Hepatocyte (in vitro differentiated cells): ENCODE results near the gene NRG3.

Experiments used
- EZH2 ChIP-seq: fragments of 200-600 bp; sonication (generic); IDR thresholded peaks from 2 replicates; pipeline ENCODE4 v1.6.1; 2016; ENCODE audit warnings: antibody characterized with exemption, mild to moderate bottlenecking, borderline replicate concordance
- EZH2phosphoT487 ChIP-seq: fragments of 200-600 bp; sonication (generic); IDR thresholded peaks from one replicate; pipeline ENCODE4 v1.6.1; 2018; ENCODE audit warnings: antibody characterized with exemption, mild to moderate bottlenecking, low read depth, moderate library complexity; ENCODE audit not compliant: unreplicated experiment, severe bottlenecking
- TF ChIP-seq, protein P1 (sequence below): fragments of 200-600 bp; sonication (generic); IDR thresholded peaks from 2 replicates; pipeline ENCODE4 v1.5.1; 2016; ENCODE audit warnings: antibody characterized with exemption, mild to moderate bottlenecking; ENCODE audit not compliant: poor library complexity

DNA sequence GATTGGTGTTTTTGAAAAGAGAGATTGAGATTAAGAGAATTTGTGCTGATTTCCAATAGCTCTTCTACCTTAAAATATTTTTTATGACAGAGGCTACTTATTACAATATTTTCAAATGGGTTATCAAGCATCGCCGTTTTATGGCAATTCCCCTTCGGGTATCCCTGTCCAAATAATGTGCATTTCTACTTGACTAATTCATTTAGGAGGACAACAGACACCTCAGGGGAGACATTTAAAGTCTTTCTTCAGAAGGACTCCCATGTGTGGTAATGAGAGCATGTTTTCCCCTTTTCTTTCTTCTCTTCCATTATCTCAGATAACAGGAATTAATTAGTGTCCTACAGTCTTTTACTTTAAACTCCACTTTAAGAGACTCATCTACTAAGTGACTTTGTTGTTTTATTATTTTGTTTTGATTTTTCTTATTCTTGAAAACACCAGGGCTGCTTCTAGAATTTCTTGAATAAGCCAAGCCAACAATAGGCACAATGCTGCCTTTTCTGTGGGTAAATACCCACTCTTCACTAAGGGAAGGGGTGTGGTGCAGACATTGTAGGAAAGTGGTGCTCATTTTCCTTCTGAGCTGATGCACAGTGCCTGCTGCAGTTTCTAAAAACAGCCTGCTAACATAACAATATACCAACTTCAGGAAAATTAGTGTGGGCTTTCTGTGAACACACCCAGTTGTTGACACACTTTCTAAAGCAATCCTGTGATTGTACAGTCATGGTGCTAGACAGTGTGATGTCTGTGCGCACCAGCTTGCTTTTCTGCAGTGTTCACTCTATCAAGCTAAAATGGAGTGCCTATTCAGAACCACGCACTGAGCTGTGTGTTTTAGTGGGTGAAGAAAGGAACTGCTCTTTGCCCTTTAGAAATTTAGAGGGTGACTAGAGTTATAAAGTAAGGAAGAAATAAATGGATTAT lies 597.7 kb downstream of the NRG3 start:
- TF ChIP-seq, protein P1, sequence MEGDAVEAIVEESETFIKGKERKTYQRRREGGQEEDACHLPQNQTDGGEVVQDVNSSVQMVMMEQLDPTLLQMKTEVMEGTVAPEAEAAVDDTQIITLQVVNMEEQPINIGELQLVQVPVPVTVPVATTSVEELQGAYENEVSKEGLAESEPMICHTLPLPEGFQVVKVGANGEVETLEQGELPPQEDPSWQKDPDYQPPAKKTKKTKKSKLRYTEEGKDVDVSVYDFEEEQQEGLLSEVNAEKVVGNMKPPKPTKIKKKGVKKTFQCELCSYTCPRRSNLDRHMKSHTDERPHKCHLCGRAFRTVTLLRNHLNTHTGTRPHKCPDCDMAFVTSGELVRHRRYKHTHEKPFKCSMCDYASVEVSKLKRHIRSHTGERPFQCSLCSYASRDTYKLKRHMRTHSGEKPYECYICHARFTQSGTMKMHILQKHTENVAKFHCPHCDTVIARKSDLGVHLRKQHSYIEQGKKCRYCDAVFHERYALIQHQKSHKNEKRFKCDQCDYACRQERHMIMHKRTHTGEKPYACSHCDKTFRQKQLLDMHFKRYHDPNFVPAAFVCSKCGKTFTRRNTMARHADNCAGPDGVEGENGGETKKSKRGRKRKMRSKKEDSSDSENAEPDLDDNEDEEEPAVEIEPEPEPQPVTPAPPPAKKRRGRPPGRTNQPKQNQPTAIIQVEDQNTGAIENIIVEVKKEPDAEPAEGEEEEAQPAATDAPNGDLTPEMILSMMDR: no peak
- no peak for TF ChIP-seq EZH2
- no peak for TF ChIP-seq EZH2phosphoT487
